ENCODE data around the gene PPT2. TPM values are rescaled to one million over a fixed set of nuclear protein-coding genes. Genes with fewer than 3 reads are reported as not detected.

The PPT2 gene
- total and polyA plus RNA-seq, 2 of the 13 experiments (the other 11 are each of a cell fraction or from before 2014, with no cell fraction given) = 39.2 to 61.8 TPM

DNA sequence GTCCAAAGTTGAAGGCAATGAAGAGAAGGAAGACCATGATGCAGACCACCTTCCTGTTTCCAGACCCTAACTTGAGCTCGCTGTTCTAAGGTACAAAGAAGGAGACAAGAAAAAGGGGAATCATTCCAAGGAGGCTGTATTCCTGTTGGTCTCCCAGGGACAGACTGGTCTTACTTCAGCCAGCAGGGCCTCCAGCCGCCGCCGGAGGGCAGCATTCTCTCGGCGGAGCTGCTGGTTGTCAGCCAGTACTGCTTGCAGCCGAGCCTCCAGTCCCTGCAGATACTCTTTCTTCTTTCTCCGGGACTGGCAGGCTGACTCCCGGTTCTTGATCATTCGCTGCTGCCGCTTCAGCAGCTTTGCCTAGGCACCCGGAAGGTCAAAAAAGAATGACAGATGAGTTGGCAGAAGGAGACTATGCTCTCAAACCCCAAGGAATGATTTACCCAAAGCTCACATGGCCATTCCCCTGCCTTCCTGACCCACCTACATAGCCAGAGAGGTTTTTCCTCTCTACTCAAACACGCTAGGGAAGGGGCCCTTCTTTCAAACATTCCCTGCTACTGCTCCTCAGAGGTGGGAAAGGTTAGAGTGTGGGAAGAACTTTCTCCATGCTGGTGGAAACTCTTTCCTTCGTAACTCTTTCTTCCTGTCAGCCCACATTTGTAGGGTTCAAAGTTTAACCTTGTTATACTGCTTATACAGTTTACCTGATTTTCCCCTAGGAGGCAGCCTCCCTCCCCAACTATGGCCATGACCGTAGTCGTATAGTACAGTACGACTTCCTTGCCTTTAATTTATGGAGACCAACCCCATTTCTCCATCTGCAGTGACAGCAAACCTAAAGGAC lies 34.9 kb upstream of the PPT2 start (continued):
- TF ChIP-seq ZNF264 (CRISPR knock-in tag; IDR thresholded peaks at IDR 0.05) (peak; percentile 78), ZFP90 (CRISPR knock-in tag; IDR thresholded peaks at IDR 0.05; ENCODE audit: borderline replicate concordance) (peak; percentile 74), AGO1 (IDR thresholded peaks at IDR 0.05; ENCODE audit: low read depth, low read length, poor library complexity, severe bottlenecking) (no peak), ZNF775 (CRISPR knock-in tag; IDR thresholded peaks at IDR 0.05; ENCODE audit: borderline replicate concordance) (no peak), AHR (CRISPR knock-in tag; IDR thresholded peaks at IDR 0.05) (0 out of 2 replicates have a peak, but pooled peaks have one; percentile 55), U2AF1 (optimal IDR thresholded peaks at IDR 0.05; ENCODE audit: low read depth, low read length) (peak; percentile 24), FOXO1 (CRISPR knock-in tag; IDR thresholded peaks at IDR 0.05) (0 out of 2 replicates have a peak, but pooled peaks have one; percentile 9), ZNF501 (CRISPR knock-in tag; IDR thresholded peaks at IDR 0.05) (peak; percentile 87), RFXANK (CRISPR knock-in tag; IDR thresholded peaks at IDR 0.05) (0 out of 2 replicates have a peak, but pooled peaks have one; percentile 23), TOE1 (CRISPR knock-in tag; IDR thresholded peaks at IDR 0.05) (0 out of 2 replicates have a peak, but pooled peaks have one; percentile 14)
- TF ChIP-seq, protein P1, sequence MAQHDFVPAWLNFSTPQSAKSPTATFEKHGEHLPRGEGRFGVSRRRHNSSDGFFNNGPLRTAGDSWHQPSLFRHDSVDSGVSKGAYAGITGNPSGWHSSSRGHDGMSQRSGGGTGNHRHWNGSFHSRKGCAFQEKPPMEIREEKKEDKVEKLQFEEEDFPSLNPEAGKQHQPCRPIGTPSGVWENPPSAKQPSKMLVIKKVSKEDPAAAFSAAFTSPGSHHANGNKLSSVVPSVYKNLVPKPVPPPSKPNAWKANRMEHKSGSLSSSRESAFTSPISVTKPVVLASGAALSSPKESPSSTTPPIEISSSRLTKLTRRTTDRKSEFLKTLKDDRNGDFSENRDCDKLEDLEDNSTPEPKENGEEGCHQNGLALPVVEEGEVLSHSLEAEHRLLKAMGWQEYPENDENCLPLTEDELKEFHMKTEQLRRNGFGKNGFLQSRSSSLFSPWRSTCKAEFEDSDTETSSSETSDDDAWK (CRISPR knock-in tag; IDR thresholded peaks at IDR 0.05) = no peak
- TF ChIP-seq, protein P2, sequence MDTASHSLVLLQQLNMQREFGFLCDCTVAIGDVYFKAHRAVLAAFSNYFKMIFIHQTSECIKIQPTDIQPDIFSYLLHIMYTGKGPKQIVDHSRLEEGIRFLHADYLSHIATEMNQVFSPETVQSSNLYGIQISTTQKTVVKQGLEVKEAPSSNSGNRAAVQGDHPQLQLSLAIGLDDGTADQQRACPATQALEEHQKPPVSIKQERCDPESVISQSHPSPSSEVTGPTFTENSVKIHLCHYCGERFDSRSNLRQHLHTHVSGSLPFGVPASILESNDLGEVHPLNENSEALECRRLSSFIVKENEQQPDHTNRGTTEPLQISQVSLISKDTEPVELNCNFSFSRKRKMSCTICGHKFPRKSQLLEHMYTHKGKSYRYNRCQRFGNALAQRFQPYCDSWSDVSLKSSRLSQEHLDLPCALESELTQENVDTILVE (CRISPR knock-in tag; IDR thresholded peaks at IDR 0.05) = peak; percentile 77; the same call in 1 of the 2 replicates
- TF ChIP-seq, protein P3, sequence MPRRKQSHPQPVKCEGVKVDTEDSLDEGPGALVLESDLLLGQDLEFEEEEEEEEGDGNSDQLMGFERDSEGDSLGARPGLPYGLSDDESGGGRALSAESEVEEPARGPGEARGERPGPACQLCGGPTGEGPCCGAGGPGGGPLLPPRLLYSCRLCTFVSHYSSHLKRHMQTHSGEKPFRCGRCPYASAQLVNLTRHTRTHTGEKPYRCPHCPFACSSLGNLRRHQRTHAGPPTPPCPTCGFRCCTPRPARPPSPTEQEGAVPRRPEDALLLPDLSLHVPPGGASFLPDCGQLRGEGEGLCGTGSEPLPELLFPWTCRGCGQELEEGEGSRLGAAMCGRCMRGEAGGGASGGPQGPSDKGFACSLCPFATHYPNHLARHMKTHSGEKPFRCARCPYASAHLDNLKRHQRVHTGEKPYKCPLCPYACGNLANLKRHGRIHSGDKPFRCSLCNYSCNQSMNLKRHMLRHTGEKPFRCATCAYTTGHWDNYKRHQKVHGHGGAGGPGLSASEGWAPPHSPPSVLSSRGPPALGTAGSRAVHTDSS (CRISPR knock-in tag; conservative IDR thresholded peaks at IDR 0.05) = no peak; the same call in 1 of the 2 replicates
- TF ChIP-seq, protein P4, sequence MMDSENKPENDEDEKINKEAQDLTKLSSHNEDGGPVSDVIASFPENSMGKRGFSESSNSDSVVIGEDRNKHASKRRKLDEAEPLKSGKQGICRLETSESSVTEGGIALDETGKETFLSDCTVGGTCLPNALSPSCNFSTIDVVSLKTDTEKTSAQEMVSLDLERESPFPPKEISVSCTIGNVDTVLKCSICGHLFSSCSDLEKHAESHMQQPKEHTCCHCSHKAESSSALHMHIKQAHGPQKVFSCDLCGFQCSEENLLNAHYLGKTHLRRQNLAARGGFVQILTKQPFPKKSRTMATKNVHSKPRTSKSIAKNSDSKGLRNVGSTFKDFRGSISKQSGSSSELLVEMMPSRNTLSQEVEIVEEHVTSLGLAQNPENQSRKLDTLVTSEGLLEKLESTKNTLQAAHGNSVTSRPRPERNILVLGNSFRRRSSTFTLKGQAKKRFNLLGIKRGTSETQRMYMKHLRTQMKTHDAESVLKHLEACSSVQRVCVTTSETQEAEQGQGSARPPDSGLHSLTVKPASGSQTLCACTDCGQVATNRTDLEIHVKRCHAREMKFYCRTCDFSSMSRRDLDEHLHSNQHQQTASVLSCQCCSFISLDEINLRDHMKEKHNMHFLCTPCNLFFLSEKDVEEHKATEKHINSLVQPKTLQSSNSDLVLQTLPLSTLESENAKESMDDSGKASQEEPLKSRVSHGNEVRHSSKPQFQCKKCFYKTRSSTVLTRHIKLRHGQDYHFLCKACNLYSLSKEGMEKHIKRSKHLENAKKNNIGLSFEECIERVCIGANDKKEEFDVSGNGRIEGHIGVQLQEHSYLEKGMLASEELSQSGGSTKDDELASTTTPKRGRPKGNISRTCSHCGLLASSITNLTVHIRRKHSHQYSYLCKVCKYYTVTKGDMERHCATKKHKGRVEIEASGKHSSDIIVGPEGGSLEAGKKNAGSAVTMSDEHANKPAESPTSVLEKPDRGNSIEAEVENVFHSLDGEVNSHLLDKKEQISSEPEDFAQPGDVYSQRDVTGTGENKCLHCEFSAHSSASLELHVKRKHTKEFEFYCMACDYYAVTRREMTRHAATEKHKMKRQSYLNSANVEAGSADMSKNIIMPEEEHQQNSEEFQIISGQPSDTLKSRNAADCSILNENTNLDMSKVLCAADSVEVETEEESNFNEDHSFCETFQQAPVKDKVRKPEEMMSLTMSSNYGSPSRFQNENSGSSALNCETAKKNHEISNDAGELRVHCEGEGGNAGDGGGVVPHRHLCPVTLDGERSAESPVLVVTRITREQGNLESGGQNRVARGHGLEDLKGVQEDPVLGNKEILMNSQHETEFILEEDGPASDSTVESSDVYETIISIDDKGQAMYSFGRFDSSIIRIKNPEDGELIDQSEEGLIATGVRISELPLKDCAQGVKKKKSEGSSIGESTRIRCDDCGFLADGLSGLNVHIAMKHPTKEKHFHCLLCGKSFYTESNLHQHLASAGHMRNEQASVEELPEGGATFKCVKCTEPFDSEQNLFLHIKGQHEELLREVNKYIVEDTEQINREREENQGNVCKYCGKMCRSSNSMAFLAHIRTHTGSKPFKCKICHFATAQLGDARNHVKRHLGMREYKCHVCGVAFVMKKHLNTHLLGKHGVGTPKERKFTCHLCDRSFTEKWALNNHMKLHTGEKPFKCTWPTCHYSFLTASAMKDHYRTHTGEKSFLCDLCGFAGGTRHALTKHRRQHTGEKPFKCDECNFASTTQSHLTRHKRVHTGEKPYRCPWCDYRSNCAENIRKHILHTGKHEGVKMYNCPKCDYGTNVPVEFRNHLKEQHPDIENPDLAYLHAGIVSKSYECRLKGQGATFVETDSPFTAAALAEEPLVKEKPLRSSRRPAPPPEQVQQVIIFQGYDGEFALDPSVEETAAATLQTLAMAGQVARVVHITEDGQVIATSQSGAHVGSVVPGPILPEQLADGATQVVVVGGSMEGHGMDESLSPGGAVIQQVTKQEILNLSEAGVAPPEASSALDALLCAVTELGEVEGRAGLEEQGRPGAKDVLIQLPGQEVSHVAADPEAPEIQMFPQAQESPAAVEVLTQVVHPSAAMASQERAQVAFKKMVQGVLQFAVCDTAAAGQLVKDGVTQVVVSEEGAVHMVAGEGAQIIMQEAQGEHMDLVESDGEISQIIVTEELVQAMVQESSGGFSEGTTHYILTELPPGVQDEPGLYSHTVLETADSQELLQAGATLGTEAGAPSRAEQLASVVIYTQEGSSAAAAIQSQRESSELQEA (CRISPR knock-in tag; IDR thresholded peaks at IDR 0.05; ENCODE audit: not compliant biosample characterization) = peak; percentile 42
